Activated CD4-positive, alpha-beta T cell treated with anti-CD3 and anti-CD28 coated beads, Interleukin-2, amount 10 ng/mL, durations not matched to agents 7 days and 5 days (primary cell): ENCODE data around the gene NNT. TPM values are rescaled to one million over a fixed set of nuclear protein-coding genes. Genes with fewer than 3 reads are reported as not detected.
"Not testable (repeated sequence)": the region's sequence is repeated elsewhere in the genome, so short reads cannot be mapped to it uniquely, and the experiment has no call there.

Experiments used
- CTCF ChIA-PET: fragments of 350-600 bp; sonication (Branson Sonifier 250); formaldehyde crosslinking; loops from one replicate; lab custom pipeline; 2021; ENCODE audit warnings: antibody characterized with exemption; lab: Charles Lee
- POLR2A ChIA-PET: fragments of 350-600 bp; sonication (Branson Sonifier 250); formaldehyde crosslinking; loops from one replicate; lab custom pipeline; 2021; ENCODE audit warnings: antibody characterized with exemption; lab: Charles Lee
- DNase-seq: peaks from one replicate; pipeline ENCODE4 v3.0.0-alpha.2; 2020
- H3K27ac Mint-ChIP-seq: one replicate; pipeline ENCODE4 v1.8.0; 2021; ENCODE audit warnings: mild to moderate bottlenecking, moderate library complexity, mixed read lengths
- H3K27me3 Mint-ChIP-seq: one replicate; pipeline ENCODE4 v1.8.0; 2021; ENCODE audit warnings: mixed read lengths
- H3K36me3 Mint-ChIP-seq: one replicate; pipeline ENCODE4 v1.8.0; 2021; ENCODE audit warnings: low read depth, mixed read lengths
- H3K4me1 Mint-ChIP-seq: one replicate; pipeline ENCODE4 v1.8.0; 2021; ENCODE audit warnings: mixed read lengths
- H3K4me3 Mint-ChIP-seq: one replicate; pipeline ENCODE4 v1.8.0; 2021; ENCODE audit warnings: mild to moderate bottlenecking, moderate library complexity, mixed read lengths
- H3K9me3 Mint-ChIP-seq: one replicate; pipeline ENCODE4 v1.8.0; 2021; ENCODE audit warnings: mixed read lengths
- total RNA-seq, 2 experiments: library from RNA; stranded (reverse); gene quantifications; one replicate each; pipeline ENCODE4 v1.2.3, GENCODE V29; 2021

Gene NNT
- total RNA-seq, 2 experiments from 2014 or later: 101 to 108 TPM

DNA sequence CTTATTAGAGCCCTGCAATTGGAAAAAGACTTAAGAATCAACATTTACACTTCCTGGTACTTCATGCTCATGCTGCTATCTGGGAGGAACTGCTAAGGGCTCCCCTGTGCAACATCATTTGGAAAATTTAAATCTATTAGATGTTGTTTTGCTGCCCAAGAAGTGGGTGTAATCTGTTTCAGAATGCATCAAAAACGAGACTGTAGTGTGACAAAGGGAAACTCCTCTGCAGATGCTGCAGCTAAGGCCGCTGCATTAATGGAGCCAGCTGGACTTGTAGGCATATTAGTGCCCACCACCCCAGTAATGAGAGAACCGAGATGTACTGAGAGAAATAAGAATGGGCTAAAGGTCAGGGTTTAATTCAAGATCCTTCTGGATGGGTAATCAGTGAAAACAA, 35.0 kb upstream of the NNT start:
- POLR2A ChIA-PET: no interaction called here
- Mint-ChIP-seq H3K9me3 (no peaks in the 10 kb centered on the region), H3K27me3 (no peaks in the 10 kb centered on the region), H3K27ac (no peak overlapping the region), H3K4me1 (no peaks in the 10 kb centered on the region), H3K4me3 (no peak overlapping the region), H3K36me3 (no peaks in the 10 kb centered on the region)
- DNase-seq: no peak
- CTCF ChIA-PET: interaction anchor here (0.5 to 0.8 kb wide), 2 partner anchors 23 to 404 kb away, joined by 3 to 4 read pairs; no protein-coding TSS in a partner anchor

DNA sequence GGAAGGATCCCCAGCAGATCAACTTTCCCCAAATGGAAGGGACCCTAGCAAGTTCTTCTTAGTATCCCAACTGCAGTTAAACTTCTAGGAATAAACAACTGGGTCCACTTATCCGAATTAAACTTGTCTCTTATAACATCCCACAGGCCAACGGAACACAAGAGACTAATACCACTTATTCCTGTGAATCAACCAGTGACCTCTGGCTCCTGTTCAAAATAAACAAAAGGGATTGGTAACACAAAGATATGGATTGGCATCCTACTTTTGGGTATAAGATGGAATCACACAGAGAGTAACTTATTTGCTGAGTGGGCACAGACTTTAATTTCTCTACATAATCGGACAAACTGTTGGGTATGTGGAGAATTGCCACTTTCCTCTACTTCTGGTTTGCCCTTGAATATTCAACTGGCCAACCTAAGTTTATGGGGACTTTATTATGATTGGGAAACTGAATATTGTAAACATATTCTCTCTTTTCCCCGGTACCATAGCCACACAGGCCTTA, 33.7 kb upstream of the NNT start:
- DNase-seq: no peak
- POLR2A ChIA-PET: no interaction called here

DNA sequence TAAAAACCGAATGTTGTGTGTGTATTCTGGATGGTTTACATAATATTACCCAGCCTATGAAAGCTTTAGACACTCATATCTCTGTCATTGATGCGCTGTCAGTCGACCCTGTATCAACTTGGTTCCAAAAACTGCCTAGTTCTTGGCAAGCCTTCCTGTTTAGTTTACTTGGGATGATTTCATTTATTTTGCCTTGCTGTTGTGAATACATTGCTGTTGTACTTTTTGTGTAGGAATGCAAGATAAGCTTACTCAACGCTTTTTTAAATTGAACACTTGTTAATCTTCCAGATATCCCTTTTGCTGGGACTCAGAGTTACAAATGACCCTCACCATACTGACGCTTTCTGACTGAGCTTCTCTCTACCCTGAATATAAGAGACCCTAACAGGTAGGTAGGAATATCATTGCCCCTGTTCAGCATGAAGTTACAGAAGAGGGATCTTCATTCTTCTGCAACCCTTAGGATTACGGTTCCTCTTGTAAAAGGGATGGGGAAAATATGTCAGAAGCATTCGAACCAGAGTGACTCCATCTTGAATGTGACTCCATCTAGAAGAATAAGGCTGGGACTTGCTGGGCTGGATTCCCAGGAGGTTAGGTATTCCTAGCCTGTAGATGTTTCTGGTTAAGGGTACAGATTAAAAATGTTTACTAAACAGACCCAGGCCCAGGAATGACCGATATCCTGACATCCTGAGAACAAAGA, 32.4 kb upstream of the NNT start:
- POLR2A ChIA-PET: no interaction called here
- H3K27ac Mint-ChIP-seq: no peak overlapping the region
- H3K4me1 Mint-ChIP-seq: no peaks in the 10 kb centered on the region
- no peak overlapping the region for H3K4me3 Mint-ChIP-seq
- H3K27me3 Mint-ChIP-seq: no peaks in the 10 kb centered on the region
- peaks cover 4% of the 10 kb centered on the region for H3K9me3 Mint-ChIP-seq
- peaks cover 9% of the 10 kb centered on the region for H3K36me3 Mint-ChIP-seq
- CTCF ChIA-PET: no interaction called here
- no peak for DNase-seq

More for the DNA sequence above, 33.7 kb upstream of the NNT start:
- CTCF ChIA-PET: no interaction called here
- Mint-ChIP-seq H3K4me3 (no peak overlapping the region), H3K27me3 (no peaks in the 10 kb centered on the region), H3K4me1 (no peaks in the 10 kb centered on the region), H3K36me3 (no peaks in the 10 kb centered on the region), H3K27ac (no peak overlapping the region), H3K9me3 (no peaks in the 10 kb centered on the region)

DNA sequence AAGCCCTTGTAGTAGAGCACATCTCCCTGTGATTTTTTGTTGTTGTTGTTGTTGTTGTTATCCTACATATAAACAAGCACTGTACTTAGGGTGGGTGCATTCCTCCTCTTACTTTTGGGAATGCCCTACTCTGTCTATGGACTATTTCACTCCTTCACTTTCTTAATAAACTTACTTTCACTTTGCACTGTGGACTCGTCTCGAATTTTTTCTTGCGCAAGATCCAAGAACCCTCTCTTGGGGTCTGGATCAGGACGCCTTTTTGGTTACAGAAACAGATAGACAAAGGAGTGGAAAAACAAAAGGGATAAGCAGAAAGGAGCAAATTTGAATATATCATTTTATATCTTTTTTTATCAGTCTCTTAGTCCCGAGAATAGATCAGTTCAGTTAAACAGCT, 31.7 kb upstream of the NNT start:
- Mint-ChIP-seq H3K4me1 (no peaks in the 10 kb centered on the region), H3K9me3 (peaks cover 4% of the 10 kb centered on the region), H3K27me3 (no peaks in the 10 kb centered on the region), H3K4me3 (no peak overlapping the region), H3K36me3 (peaks cover 12% of the 10 kb centered on the region), H3K27ac (no peak overlapping the region)
- CTCF ChIA-PET: interaction anchor here (0.8 kb wide), 1 partner anchor 17 kb away, joined by 3 read pairs; no protein-coding TSS in a partner anchor
- POLR2A ChIA-PET: no interaction called here
- no peak for DNase-seq

DNA sequence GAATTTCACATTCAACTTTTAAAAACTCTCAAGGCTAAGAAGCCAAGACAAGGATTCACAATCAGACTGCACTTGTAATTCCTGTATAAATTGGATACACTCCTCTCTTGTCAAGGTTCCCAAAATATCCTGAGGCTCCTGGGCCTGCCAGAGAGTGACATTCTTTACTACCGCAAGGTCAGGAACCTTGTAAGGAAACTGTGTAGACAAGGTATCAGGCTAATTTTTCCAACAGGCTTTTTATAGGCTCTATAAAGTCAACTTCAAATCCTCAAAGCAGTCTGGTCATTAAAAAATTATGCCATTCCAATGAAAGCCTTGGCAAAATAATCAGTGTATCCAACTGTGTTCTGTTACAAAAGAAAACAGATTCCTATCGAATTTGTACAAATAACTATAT, 30.6 kb upstream of the NNT start:
- no peaks in the 10 kb centered on the region for H3K4me1 Mint-ChIP-seq
- ChIA-PET CTCF (interaction anchor here (0.6 to 1.2 kb wide), 3 partner anchors 15 to 124 kb away, joined by 3 read pairs; partner anchors contain the start of gene TMEM267), POLR2A (no interaction called here)
- no peak overlapping the region for H3K4me3 Mint-ChIP-seq
- no peaks in the 10 kb centered on the region for H3K27me3 Mint-ChIP-seq
- peaks cover 4% of the 10 kb centered on the region for H3K9me3 Mint-ChIP-seq
- DNase-seq: no peak
- H3K27ac Mint-ChIP-seq: no peak overlapping the region
- H3K36me3 Mint-ChIP-seq: peaks cover 20% of the 10 kb centered on the region

DNA sequence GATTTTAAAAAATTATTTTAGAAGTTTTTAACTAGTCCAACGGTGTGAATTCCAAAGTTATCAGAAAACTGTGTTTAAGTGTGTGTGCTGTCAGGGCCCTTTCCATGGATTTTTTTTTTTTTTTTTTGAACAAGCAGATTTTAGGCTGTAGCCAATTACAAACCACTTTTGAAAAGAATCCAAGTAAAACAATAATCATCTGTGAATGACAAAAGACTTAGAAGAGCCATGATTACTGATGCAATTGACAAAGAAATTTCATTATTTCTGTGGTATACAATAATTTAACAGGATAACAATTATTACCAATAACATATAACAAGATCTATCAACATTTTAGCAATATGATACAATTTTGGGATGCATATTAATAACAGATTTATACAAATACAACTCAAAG, 29.9 kb upstream of the NNT start:
- H3K27ac Mint-ChIP-seq: no peak overlapping the region
- peaks cover 4% of the 10 kb centered on the region for H3K9me3 Mint-ChIP-seq
- CTCF ChIA-PET: interaction anchor here (1.2 kb wide), 1 partner anchor 89 kb away, joined by 3 read pairs; the partner anchor contains the start of gene TMEM267
- H3K4me1 Mint-ChIP-seq: no peaks in the 10 kb centered on the region
- H3K4me3 Mint-ChIP-seq: no peak overlapping the region
- H3K27me3 Mint-ChIP-seq: no peaks in the 10 kb centered on the region
- POLR2A ChIA-PET: no interaction called here
- DNase-seq: no peak
- H3K36me3 Mint-ChIP-seq: peaks cover 20% of the 10 kb centered on the region

DNA sequence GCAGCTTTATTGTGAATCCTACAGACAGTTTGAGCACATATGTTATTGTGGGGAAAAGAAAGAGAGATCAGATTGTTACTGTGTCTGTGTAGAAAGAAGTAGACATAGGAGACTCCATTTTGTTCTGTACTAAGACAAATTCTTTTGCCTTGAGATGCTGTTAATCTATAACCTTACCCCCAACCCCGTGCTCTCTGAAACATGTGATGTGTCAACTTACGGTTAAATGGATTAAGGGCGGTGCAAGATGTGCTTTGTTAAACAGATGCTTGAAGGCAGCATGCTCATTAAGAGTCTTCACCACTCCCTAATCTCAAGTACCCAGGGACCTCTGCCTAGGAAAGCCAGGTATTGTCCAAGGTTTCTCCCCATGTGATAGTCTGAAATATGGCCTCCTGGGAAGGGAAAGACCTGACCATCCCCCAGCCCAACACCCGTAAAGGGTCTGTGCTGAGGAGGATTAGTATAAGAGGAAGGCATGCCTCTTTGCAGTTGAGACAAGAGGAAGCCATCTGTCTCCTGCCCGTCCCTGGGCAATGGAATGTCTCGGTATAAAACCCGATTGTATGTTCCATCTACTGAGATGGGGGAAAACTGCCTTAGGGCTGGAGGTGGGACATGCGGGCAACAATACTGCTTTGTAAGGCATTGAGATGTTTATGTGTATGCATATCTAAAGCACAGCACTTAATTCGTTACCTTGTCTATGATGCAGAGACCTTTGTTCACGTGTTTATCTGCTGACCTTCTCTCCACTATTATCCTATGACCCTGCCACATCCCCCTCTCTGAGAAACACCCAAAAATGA, 22.4 kb upstream of the NNT start:
- H3K4me1 Mint-ChIP-seq, H3K4me3 Mint-ChIP-seq, DNase-seq, H3K27ac Mint-ChIP-seq, H3K27me3 Mint-ChIP-seq, H3K9me3 Mint-ChIP-seq, POLR2A ChIA-PET: not testable (repeated sequence)
- CTCF ChIA-PET: interaction anchor here (1.0 kb wide), 1 partner anchor 20 kb away, joined by 4 read pairs; no protein-coding TSS in a partner anchor
- H3K36me3 Mint-ChIP-seq: peaks cover 21% of the 10 kb centered on the region

DNA sequence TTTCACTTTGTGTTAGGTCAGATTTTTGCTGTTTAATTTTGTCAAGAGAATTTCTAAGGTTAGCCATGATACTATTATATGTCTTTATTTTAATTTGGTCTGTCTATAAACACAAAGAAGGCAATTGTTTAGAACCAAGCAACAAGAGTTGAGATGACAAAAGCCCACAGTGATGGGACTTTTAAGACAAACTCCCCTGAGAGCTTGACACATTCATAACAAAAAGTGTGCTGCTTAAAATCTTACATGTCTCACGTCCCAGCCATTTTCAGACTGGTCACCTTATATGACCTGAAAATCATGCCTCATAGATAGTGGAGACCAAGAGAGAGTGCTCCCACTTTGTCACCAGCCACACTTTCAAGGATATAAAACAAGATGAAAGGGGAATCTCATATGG, 21.6 kb upstream of the NNT start:
- H3K4me1 Mint-ChIP-seq: no peaks in the 10 kb centered on the region
- no peak overlapping the region for H3K27ac Mint-ChIP-seq
- CTCF ChIA-PET: no interaction called here
- POLR2A ChIA-PET: no interaction called here
- H3K27me3 Mint-ChIP-seq: no peaks in the 10 kb centered on the region
- peaks cover 19% of the 10 kb centered on the region for H3K36me3 Mint-ChIP-seq
- no peak overlapping the region for H3K4me3 Mint-ChIP-seq
- H3K9me3 Mint-ChIP-seq: no peaks in the 10 kb centered on the region
- DNase-seq: no peak

DNA sequence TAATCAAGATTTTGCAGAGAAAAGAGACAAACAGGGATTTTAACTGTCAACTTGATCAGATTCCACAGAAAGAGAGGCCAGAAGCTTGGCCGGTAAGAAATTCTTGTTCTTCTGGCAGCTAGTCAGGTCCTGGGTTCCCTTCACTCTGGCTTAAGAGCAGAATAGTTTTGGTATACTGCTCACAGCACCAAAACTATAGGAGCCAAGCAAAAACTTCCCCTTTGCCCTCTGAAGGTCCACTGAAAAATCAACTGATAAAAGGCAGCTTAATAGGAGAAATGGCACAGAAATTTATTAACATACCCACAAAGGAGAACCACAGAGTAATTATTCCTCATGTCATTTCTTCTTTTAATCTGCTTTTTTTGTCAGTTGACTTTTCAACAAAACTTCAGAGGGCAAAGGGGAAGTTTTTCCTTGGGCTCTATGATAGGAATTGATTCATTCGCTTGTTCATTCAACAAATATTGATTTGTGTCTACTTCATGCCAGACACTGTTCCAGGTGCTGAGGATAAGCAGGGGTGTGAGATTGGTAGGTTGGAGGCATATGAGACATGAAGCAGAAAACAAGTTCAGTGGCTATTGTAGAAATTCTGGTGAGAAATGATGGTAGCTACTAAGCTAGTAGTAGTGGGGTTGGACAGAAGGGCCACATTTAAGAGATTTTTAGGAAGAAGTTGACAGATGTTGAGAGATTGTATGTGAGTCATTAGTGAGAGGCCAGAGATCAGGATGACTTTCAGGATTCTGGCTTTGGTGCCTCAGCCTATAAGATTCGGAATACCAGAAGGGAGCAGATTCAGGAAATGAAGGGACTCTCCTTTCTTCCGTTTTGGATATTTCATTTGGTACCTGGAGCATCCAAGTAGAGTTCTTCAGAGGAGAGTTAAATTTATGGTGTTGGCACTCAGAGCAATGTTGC, 20.6 kb upstream of the NNT start:
- H3K4me1 Mint-ChIP-seq: no peaks in the 10 kb centered on the region
- ChIA-PET POLR2A (interaction anchor here (0.6 kb wide), 1 partner anchor 624 kb away, joined by 3 read pairs; no protein-coding TSS in a partner anchor), CTCF (no interaction called here)
- H3K27me3 Mint-ChIP-seq: no peaks in the 10 kb centered on the region
- H3K4me3 Mint-ChIP-seq: no peak overlapping the region
- no peaks in the 10 kb centered on the region for H3K9me3 Mint-ChIP-seq
- no peak overlapping the region for H3K27ac Mint-ChIP-seq
- peaks cover 13% of the 10 kb centered on the region for H3K36me3 Mint-ChIP-seq
- DNase-seq: no peak

DNA sequence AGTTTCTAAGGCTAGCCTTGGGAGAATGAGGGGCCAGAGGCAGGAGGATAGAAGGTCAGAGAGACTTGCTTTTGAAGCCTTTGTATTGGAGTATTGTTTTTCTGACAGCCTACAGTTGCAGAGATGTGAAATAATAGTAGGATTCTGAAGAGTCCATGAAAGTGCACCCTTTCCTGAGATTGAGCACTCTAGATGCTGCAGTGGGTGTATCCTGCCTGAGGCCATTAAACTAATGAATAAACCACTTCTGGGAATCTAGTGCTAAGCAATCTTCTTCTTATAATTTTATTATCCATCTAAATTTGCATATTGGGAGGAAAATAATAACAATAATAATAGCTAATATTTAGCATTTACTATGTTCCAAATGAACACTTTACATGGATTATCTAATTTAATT, 19.3 kb upstream of the NNT start:
- Mint-ChIP-seq H3K4me3 (no peak overlapping the region), H3K27me3 (no peaks in the 10 kb centered on the region), H3K27ac (no peak overlapping the region), H3K9me3 (no peaks in the 10 kb centered on the region), H3K36me3 (peaks cover 13% of the 10 kb centered on the region), H3K4me1 (no peaks in the 10 kb centered on the region)
- no peak for DNase-seq
- ChIA-PET POLR2A (no interaction called here), CTCF (no interaction called here)

DNA sequence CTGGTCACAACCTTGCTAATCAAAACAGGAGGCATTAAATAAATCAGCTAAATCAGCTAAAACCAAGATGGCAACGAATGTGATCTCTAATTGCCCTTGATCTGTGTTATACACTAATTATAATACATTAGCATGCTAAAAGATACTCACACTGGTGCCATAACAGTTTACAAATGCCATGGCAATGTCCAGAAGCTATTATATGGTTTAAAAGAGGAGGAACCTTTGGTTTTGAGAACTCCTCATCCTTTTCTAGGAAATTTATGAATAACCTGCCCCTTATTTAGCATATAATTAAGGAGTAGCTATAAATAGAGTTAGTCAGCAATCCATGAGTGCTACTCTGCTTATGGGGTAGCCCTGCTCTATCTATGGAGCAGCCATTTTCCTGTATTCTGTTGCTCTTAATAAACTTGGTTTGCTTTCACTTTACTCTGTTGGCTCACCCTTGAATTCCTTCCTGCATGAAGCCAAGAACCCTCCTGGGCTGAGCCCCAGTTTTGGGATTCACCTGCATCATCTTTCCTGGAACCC, 18.7 kb upstream of the NNT start:
- no peaks in the 10 kb centered on the region for H3K4me1 Mint-ChIP-seq
- peaks cover 14% of the 10 kb centered on the region for H3K36me3 Mint-ChIP-seq
- no peaks in the 10 kb centered on the region for H3K9me3 Mint-ChIP-seq
- H3K27ac Mint-ChIP-seq: no peak overlapping the region
- ChIA-PET CTCF (no interaction called here), POLR2A (no interaction called here)
- no peak for DNase-seq
- H3K4me3 Mint-ChIP-seq: no peak overlapping the region
- H3K27me3 Mint-ChIP-seq: no peaks in the 10 kb centered on the region

DNA sequence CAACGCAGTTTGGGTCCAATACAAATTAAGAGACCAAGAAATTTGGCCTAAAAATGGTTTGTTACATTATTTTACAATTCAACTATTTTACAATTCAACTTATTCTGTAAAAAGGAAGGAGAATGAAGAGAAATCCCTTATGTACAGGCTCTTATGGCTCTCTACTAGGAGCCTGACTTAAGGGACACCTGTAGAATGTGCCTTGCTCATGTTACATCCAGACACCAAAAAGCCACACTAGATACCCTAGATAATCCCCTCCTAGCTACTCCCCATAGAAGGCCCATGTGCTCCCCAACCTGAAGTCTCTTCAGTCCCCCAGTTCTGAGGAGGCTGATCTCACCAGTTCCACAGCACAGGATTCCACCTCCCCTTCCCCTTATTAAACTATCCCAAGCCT, 14.1 kb upstream of the NNT start:
- Mint-ChIP-seq H3K36me3 (peaks cover 12% of the 10 kb centered on the region), H3K27me3 (no peaks in the 10 kb centered on the region), H3K9me3 (no peaks in the 10 kb centered on the region), H3K4me1 (no peaks in the 10 kb centered on the region), H3K4me3 (no peak overlapping the region), H3K27ac (peak overlapping the region; percentile 22)
- ChIA-PET CTCF (no interaction called here), POLR2A (no interaction called here)
- DNase-seq: no peak
